K562 (cell line): ENCODE results near the gene SLC5A10. TPM values are rescaled to one million over a fixed set of nuclear protein-coding genes. Genes with fewer than 3 reads are reported as not detected.

ENCODE experiments used
- ATAC-seq: fragments of 200-7000 bp; cut with Tn5 transposase; 3 replicates; pipeline ENCODE4 v1.9.1; 2020; ENCODE audit warnings: moderate library complexity
- BruUV-seq: library from RNA; stranded (reverse); fragments of 400-500 nt; replicated peaks from 2 replicates; lab custom pipeline; 2021; lab: Mats Ljungman, UMichigan
- CTCF ChIA-PET: fragments of 300-600 bp; formaldehyde crosslinking; extraction: SDS; loops from one replicate; lab custom pipeline; 2021; ENCODE audit warnings: low intra/inter-chr PET ratio; lab: Yijun Ruan, JAX
- POLR2A ChIA-PET: fragments of 300-600, 350-650 bp; sonication (Branson Sonifier 250); formaldehyde crosslinking; extraction: SDS; loops from one replicate; lab custom pipeline; 2021; ENCODE audit warnings: antibody characterized with exemption, inconsistent platforms; lab: Yijun Ruan, JAX
- DNase-seq, 4 experiments: peaks; one replicate each; pipeline versions ENCODE4 v3.0.0 to v3.0.0-alpha.2; 2011 to 2018; ENCODE audit warnings: low spot score in 3 of 4, mixed read lengths in 3 of 4; ENCODE audit errors: extremely low read depth in 1 of 4
- FAIRE-seq: peaks from 2 replicates; lab custom pipeline; 2011; peaks lifted over from hg19 to GRCh38; lab: Jason Lieb, UNC
- H2AFZ ChIP-seq: 2 replicates; pipeline ENCODE4 v1.6.0; 2011; ENCODE audit warnings: low read depth, low read length, control low read depth, inconsistent platforms
- H3K27ac ChIP-seq: fragments of 200-600 bp; 3 replicates; pipeline ENCODE4 v1.8.0; 2011; ENCODE audit warnings: low read depth, mild to moderate bottlenecking, control low read depth, inconsistent platforms, low read length, moderate library complexity, mixed read lengths; ENCODE audit errors: extremely low read depth
- H3K27me3 ChIP-seq, 2 experiments: fragments of 300-600 bp in 1 of 2; 2 replicates in 1 of 2; 3 replicates in 1 of 2; pipeline versions ENCODE4 v1.6.0 to v1.8.0; 2011; ENCODE audit warnings: inconsistent platforms in 2 of 2, low read length in 2 of 2, mild to moderate bottlenecking in 1 of 2, mixed read lengths in 1 of 2, moderate library complexity in 1 of 2; ENCODE audit not compliant: control insufficient read depth in 2 of 2, insufficient read depth in 2 of 2
- H3K36me3 ChIP-seq: fragments of 300-600 bp; 3 replicates; pipeline ENCODE4 v1.8.0; 2011; ENCODE audit warnings: mild to moderate bottlenecking, low read length, inconsistent platforms; ENCODE audit not compliant: control insufficient read depth, insufficient read depth
- H3K4me1 ChIP-seq, 2 experiments: fragments of 200-600 bp in 1 of 2; replicated peaks in 1 of 2; 2 replicates in 1 of 2; 3 replicates in 1 of 2; pipeline versions ENCODE4 v1.5.1 to v1.8.0; 2011; ENCODE audit warnings: inconsistent platforms in 2 of 2, low read length in 2 of 2, mild to moderate bottlenecking in 1 of 2, mixed read lengths in 1 of 2, moderate library complexity in 1 of 2; ENCODE audit not compliant: control insufficient read depth in 2 of 2, insufficient read depth in 2 of 2
- H3K4me2 ChIP-seq: 2 replicates; pipeline ENCODE4 v1.6.1; 2011; ENCODE audit warnings: low read length, control low read depth, inconsistent platforms, mixed read lengths; ENCODE audit not compliant: insufficient read depth
- H3K4me3 ChIP-seq: fragments of 200-600 bp; sonication (generic), shearing (Covaris generic); 2 replicates; pipeline ENCODE4 v1.5.1; 2016; ENCODE audit warnings: control low read depth, inconsistent platforms
- H3K79me2 ChIP-seq: fragments of 200-600 bp; 3 replicates; pipeline ENCODE4 v1.8.0; 2011; ENCODE audit warnings: low read length, inconsistent platforms; ENCODE audit not compliant: control insufficient read depth, insufficient read depth
- H3K9ac ChIP-seq, 2 experiments: 2 replicates each; pipeline versions ENCODE4 v1.6.0 to v1.6.1; 2011; ENCODE audit warnings: low read depth in 2 of 2, low read length in 2 of 2, control low read depth in 1 of 2, inconsistent platforms in 1 of 2, mild to moderate bottlenecking in 1 of 2, mixed read lengths in 1 of 2; ENCODE audit not compliant: insufficient read depth in 1 of 2
- H3K9me1 ChIP-seq: one replicate; pipeline ENCODE4 v1.6.0; 2011; ENCODE audit warnings: inconsistent platforms, mild to moderate bottlenecking, low read length, moderate library complexity; ENCODE audit not compliant: control insufficient read depth, insufficient read depth
- H3K9me3 ChIP-seq: replicated peaks from 2 replicates; pipeline ENCODE4 v1.5.1; 2011; ENCODE audit warnings: low read depth, low read length, inconsistent platforms; ENCODE audit not compliant: control insufficient read depth, insufficient read depth
- H4K20me1 ChIP-seq: replicated peaks from 2 replicates; pipeline ENCODE4 v1.6.1; 2011; ENCODE audit warnings: low read length, inconsistent platforms, mixed read lengths; ENCODE audit not compliant: control insufficient read depth, insufficient read depth
- GMEB1 ChIP-seq: fragments of 250-450 bp; sonication (Bioruptor Pico); IDR thresholded peaks from 2 replicates; pipeline ENCODE4 v1.4.0; 2020; ENCODE audit warnings: mild to moderate bottlenecking
- PYGO2 ChIP-seq: fragments of 450-650 bp; IDR thresholded peaks from 2 replicates; pipeline ENCODE4 v1.6.1; 2016; ENCODE audit warnings: mild to moderate bottlenecking, missing genetic modification characterization, moderate library complexity, missing compliant biosample characterization
- TGIF2 ChIP-seq: sonication (generic); formaldehyde crosslinking; IDR thresholded peaks from 2 replicates; pipeline ENCODE4 v1.8.1; 2022; ENCODE audit warnings: mild to moderate bottlenecking, missing genetic modification reagents, moderate library complexity
- ZFP36 ChIP-seq: fragments of 150-350 bp; IDR thresholded peaks from 2 replicates; pipeline ENCODE4 v1.6.1; 2018; ENCODE audit warnings: low read length, low read depth; ENCODE audit not compliant: partially characterized antibody
- ZNF239 ChIP-seq: fragments of 250-450 bp; sonication (Bioruptor Pico); IDR thresholded peaks from 2 replicates; pipeline ENCODE4 v1.4.0; 2020; ENCODE audit warnings: mild to moderate bottlenecking
- ZNF699 ChIP-seq: fragments of 250-450 bp; sonication (Bioruptor Pico); IDR thresholded peaks from 2 replicates; pipeline ENCODE4 v1.8.0; 2021; ENCODE audit warnings: mild to moderate bottlenecking, moderate library complexity; ENCODE audit not compliant: insufficient replicate concordance
- ZNF75A ChIP-seq: fragments of 450-650 bp; formaldehyde crosslinking; IDR thresholded peaks from 2 replicates; pipeline ENCODE4 v1.4.0; 2020; ENCODE audit warnings: mild to moderate bottlenecking
- WGBS: fragments of 100-300 bp; shearing (Covaris generic); methylation state at CpG from one replicate; pipeline ENCODE4 v1.1.6; 2016; ENCODE audit warnings: low coverage, mixed read lengths; ENCODE audit not compliant: insufficient coverage; ENCODE audit errors: missing lambda C conversion rate; 5-methylcytosine and 5-hydroxymethylcytosine counted together
- in situ Hi-C: fragments of 300-500 bp; cut with MboI; formaldehyde crosslinking; loops from 4 replicates; pipeline ENCODE4 v1.15.0; 2018; ENCODE audit warnings: inconsistent platforms, mixed read lengths
- intact Hi-C: fragments of 100-400 bp; cut with micrococcal nuclease; formaldehyde crosslinking; loops from 2 replicates; pipeline ENCODE4 v1.14.2; 2022
- polyA plus RNA-seq, 8 experiments: library from polyadenylated mRNA; depleted of rRNA in 4 of 8; stranded (reverse) in 5 of 8; unstranded in 3 of 8; fragments of >200 nt; fragmentation: Nextera tagmentation in 2 of 8; fragmentation: Illumina TruSeq in 1 of 8; extraction: Ambion mirVana in 2 of 8; extraction: Trizol in 1 of 8; gene quantifications; 2 replicates each; pipeline versions ENCODE4 v1.2.1 to v1.2.3, GENCODE V29; 2011 to 2014; ENCODE audit warnings: inconsistent platforms in 1 of 8, missing spikeins in 1 of 8
- total RNA-seq, 7 experiments: library from RNA; depleted of rRNA in 6 of 7; stranded (reverse); fragments of >200 nt in 6 of 7; fragmentation: Illumina TruSeq in 2 of 7; extraction: Trizol in 2 of 7; gene quantifications; 2 replicates each; pipeline versions ENCODE4 v1.2.1 to v1.2.3, GENCODE V29; 2011 to 2021; ENCODE audit warnings: low replicate concordance in 1 of 7

The SLC5A10 gene
- total and polyA plus RNA-seq, 9 of the 15 experiments (the other 6 are each of a cell fraction or from before 2014, with no cell fraction given): 0.03 to 0.09 (median 0.03) TPM; not detected in 5

- whole genome bisulfite sequencing: 41% methylated on average over 5 of the region's 16 CpGs
- H3K27ac ChIP-seq: no peak overlapping the region
Observed at GRCh38 chr17:19017804-19018599, 66.0 kb downstream of the SLC5A10 start.

More at GRCh38 chr17:19017804-19018599, 66.0 kb downstream of the SLC5A10 start:
- no peaks in the 10 kb centered on the region for H3K79me2 ChIP-seq
- H4K20me1 ChIP-seq: no peaks in the 10 kb centered on the region
- H2AFZ ChIP-seq: no peak overlapping the region
- FAIRE-seq (no peak), ATAC-seq (no peak), DNase-seq (no peak)
- H3K27me3 ChIP-seq: no peaks in the 10 kb centered on the region
- no TSS peak for BruUV-seq
- H3K4me3 ChIP-seq: no peak overlapping the region
- in situ Hi-C loops (loop anchor here (5.0 kb wide), 1 partner anchor 41 kb away; no protein-coding TSS in a partner anchor), intact Hi-C loops (no loop called here)
- H3K4me1 ChIP-seq: peaks cover 9 to 41% of the 10 kb centered on the region in 2 experiments; a peak in 4 of 5 replicates
- ChIA-PET CTCF (no interaction called here), POLR2A (interaction anchor here (0.6 to 0.7 kb wide), 2 partner anchors 13 to 54 kb away, joined by 3 to 4 read pairs; partner anchors contain the start of gene FAM83G)
- H3K9me1 ChIP-seq: no peaks in the 10 kb centered on the region
- TF ChIP-seq ZNF75A (CRISPR knock-in tag) (no peak), ZNF239 (CRISPR knock-in tag) (no peak), TGIF2 (CRISPR knock-in tag) (no peak), PYGO2 (tag) (no peak), GMEB1 (no peak), ZFP36 (peak; percentile 88), ZNF699 (CRISPR knock-in tag) (no peak)
- H3K9me3 ChIP-seq: no peaks in the 10 kb centered on the region
- H3K4me2 ChIP-seq: no peak overlapping the region
- no peak overlapping the region; a peak in 1 of 4 replicates for H3K9ac ChIP-seq
- H3K36me3 ChIP-seq: no peaks in the 10 kb centered on the region
